B cell (primary cell): Measurements from ENCODE around the gene NDRG3. TPM values are rescaled to one million over a fixed set of nuclear protein-coding genes. Genes with fewer than 3 reads are reported as not detected.

Experiments used
- ATAC-seq: fragments of 200-7000 bp; cut with Tn5 transposase; one replicate; pipeline ENCODE4 v1.10.0; 2021; ENCODE audit warnings: low read depth, mild to moderate bottlenecking, moderate number of reproducible peaks, moderate library complexity
- CTCF ChIA-PET: fragments of 350-600 bp; sonication (Branson Sonifier 250); formaldehyde crosslinking; loops from one replicate; lab custom pipeline; 2021; ENCODE audit warnings: antibody characterized with exemption, inconsistent platforms; lab: Charles Lee
- POLR2A ChIA-PET: fragments of 350-600 bp; sonication (Branson Sonifier 250); formaldehyde crosslinking; loops from one replicate; lab custom pipeline; 2021; ENCODE audit warnings: antibody characterized with exemption; lab: Charles Lee
- DNase-seq: peaks from one replicate; pipeline ENCODE4 v3.0.0; 2013
- H2AFZ ChIP-seq: 2 replicates; pipeline ENCODE4 v1.6.1; 2012; ENCODE audit warnings: mild to moderate bottlenecking, low read depth, low read length; ENCODE audit not compliant: insufficient read depth, poor library complexity, severe bottlenecking
- H3K27ac ChIP-seq, 2 donors: 1 replicate in 1 of 2; 2 replicates in 1 of 2; pipeline ENCODE4 v1.5.1; 2012 to 2013; ENCODE audit warnings: low read length in 2 of 2, mild to moderate bottlenecking in 2 of 2, moderate library complexity in 1 of 2
- H3K27me3 ChIP-seq, 4 experiments: fragments of 200-600 bp in 1 of 4; sonication (generic) in 1 of 4; replicated peaks in 1 of 4; 1 replicate in 2 of 4; 2 replicates in 2 of 4; pipeline versions ENCODE4 v1.6.1 to v1.7.0; 2013 to 2016; ENCODE audit warnings: low read length in 3 of 4, mild to moderate bottlenecking in 2 of 4, mixed read lengths in 1 of 4, moderate library complexity in 1 of 4; ENCODE audit not compliant: insufficient read depth in 4 of 4, control insufficient read depth in 3 of 4; ENCODE audit errors: control extremely low read depth in 1 of 4
- H3K36me3 ChIP-seq, 2 experiments: replicated peaks in 1 of 2; 1 replicate in 1 of 2; 2 replicates in 1 of 2; pipeline versions ENCODE4 v1.6.1 to v1.7.1; 2013; ENCODE audit warnings: low read length in 1 of 2; ENCODE audit not compliant: insufficient read depth in 2 of 2, control insufficient read depth in 1 of 2; ENCODE audit errors: control extremely low read depth in 1 of 2, extremely low read depth in 1 of 2
- H3K4me1 ChIP-seq, 2 donors: fragments of 200-600 bp in 1 of 2; sonication (generic) in 1 of 2; 1 replicate in 1 of 2; 2 replicates in 1 of 2; pipeline versions ENCODE4 v1.5.1 to v1.6.1; 2013 to 2017; ENCODE audit warnings: low read length in 2 of 2; ENCODE audit not compliant: control insufficient read depth in 2 of 2, insufficient read depth in 2 of 2
- H3K4me2 ChIP-seq: replicated peaks from 2 replicates; pipeline ENCODE3; 2012; ENCODE audit warnings: mild to moderate bottlenecking, low read depth, low read length; ENCODE audit not compliant: poor library complexity, severe bottlenecking
- H3K4me3 ChIP-seq, 5 experiments: fragments of 200-600 bp in 1 of 5; sonication (generic) in 1 of 5; 1 replicate in 3 of 5; 2 replicates in 2 of 5; pipeline versions ENCODE4 v1.5.1 to v1.7.0; 2011 to 2016; ENCODE audit warnings: low read length in 4 of 5, mild to moderate bottlenecking in 4 of 5, low read depth in 2 of 5, control low read depth in 1 of 5, moderate library complexity in 1 of 5; ENCODE audit not compliant: insufficient read depth in 1 of 5; ENCODE audit errors: control extremely low read depth in 1 of 5, extremely low read depth in 1 of 5
- H3K79me2 ChIP-seq: fragments of 200-600 bp; sonication (generic); one replicate; pipeline ENCODE4 v1.6.0; 2016; ENCODE audit warnings: low read length; ENCODE audit not compliant: control insufficient read depth, insufficient read depth
- H3K9ac ChIP-seq: fragments of 200-600 bp; sonication (generic); 2 replicates; pipeline ENCODE4 v1.6.1; 2017; ENCODE audit warnings: mild to moderate bottlenecking, low read length, moderate library complexity
- H3K9me3 ChIP-seq, 3 donors: one replicate each; pipeline versions ENCODE4 v1.6.1 to v1.7.1; 2013; ENCODE audit warnings: low read length in 2 of 3; ENCODE audit not compliant: control insufficient read depth in 2 of 3, insufficient read depth in 1 of 3; ENCODE audit errors: control extremely low read depth in 1 of 3
- H4K20me1 ChIP-seq: 2 replicates; pipeline ENCODE4 v1.6.0; 2012; ENCODE audit warnings: mild to moderate bottlenecking, low read length; ENCODE audit not compliant: insufficient read depth, control insufficient read depth, poor library complexity, severe bottlenecking
- H3K27ac Mint-ChIP-seq: one replicate; pipeline ENCODE4 v1.8.0; 2021; ENCODE audit warnings: mixed read lengths
- H3K27me3 Mint-ChIP-seq: one replicate; pipeline ENCODE4 v1.8.0; 2021; ENCODE audit warnings: mixed read lengths
- H3K4me1 Mint-ChIP-seq: one replicate; pipeline ENCODE4 v1.8.0; 2021; ENCODE audit warnings: mixed read lengths
- H3K4me3 Mint-ChIP-seq: one replicate; pipeline ENCODE4 v1.8.0; 2021; ENCODE audit warnings: mixed read lengths
- H3K9me3 Mint-ChIP-seq: one replicate; pipeline ENCODE4 v1.8.0; 2022; ENCODE audit warnings: mixed read lengths; ENCODE audit not compliant: insufficient read depth
- CTCF ChIP-seq: fragments of 200-600 bp; IDR thresholded peaks from one replicate; pipeline ENCODE4 v1.8.0; 2022; ENCODE audit warnings: antibody characterized with exemption, mild to moderate bottlenecking
- EZH2 ChIP-seq: IDR thresholded peaks from 2 replicates; pipeline ENCODE4 v1.6.1; 2012; ENCODE audit warnings: borderline replicate concordance, low read depth, mild to moderate bottlenecking, moderate library complexity, low read length; ENCODE audit not compliant: insufficient read depth, poor library complexity, severe bottlenecking
- WGBS: methylation state at CpG from one replicate; pipeline ENCODE4 v1.1.5; 2013; ENCODE audit warnings: missing lambda C conversion rate; ENCODE audit not compliant: insufficient coverage; 5-methylcytosine and 5-hydroxymethylcytosine counted together
- intact Hi-C: fragments of 100-400 bp; cut with micrococcal nuclease; formaldehyde crosslinking; loops from one replicate; pipeline ENCODE4 v1.10.0; 2022
- polyA plus RNA-seq: library from polyadenylated mRNA; depleted of rRNA; stranded (reverse); fragments of >200 nt; gene quantifications from 2 replicates; pipeline ENCODE4 v1.2.3, GENCODE V29; 2012
- total RNA-seq, 2 donors: library from RNA; stranded (reverse); fragments of 120-200 nt in 1 of 2; gene quantifications; 1 replicate in 1 of 2; 2 replicates in 1 of 2; pipeline versions ENCODE4 v1.2.3 to v1.2.4, GENCODE V29; 2013 to 2022

Gene NDRG3
- total and polyA plus RNA-seq, 2 donors (not counting 1 experiment from before 2014, with no cell fraction given): 15.7 to 26.1 TPM

GRCh38 chr20:36624068-36624943 lies 121.6 kb downstream of the NDRG3 start:
- H3K27me3 Mint-ChIP-seq: no peaks in the 10 kb centered on the region
- Histone ChIP-seq H3K9ac (no peak overlapping the region), H4K20me1 (no peaks in the 10 kb centered on the region), H3K27me3 (no peaks in the 10 kb centered on the region), H3K36me3 (no peaks in the 10 kb centered on the region), H3K4me3 (no peak overlapping the region), H3K9me3 (no peaks in the 10 kb centered on the region), H3K27ac (no peak overlapping the region), H3K4me2 (no peak overlapping the region), H2AFZ (no peak overlapping the region), H3K79me2 (no peaks in the 10 kb centered on the region), H3K4me1 (peaks cover 0 to under 1% of the 10 kb centered on the region in 2 donors)
- no peak overlapping the region for H3K4me3 Mint-ChIP-seq
- peaks cover 1% of the 10 kb centered on the region for H3K4me1 Mint-ChIP-seq
- 90% methylated on average over 10 of the region's 14 CpGs for WGBS
- H3K27ac Mint-ChIP-seq: no peak overlapping the region
- ChIA-PET POLR2A (no interaction called here), CTCF (no interaction called here)
- TF ChIP-seq CTCF (no peak), EZH2 (no peak)
- no peak for DNase-seq
- intact Hi-C loops: no loop called here
- H3K9me3 Mint-ChIP-seq: no peaks in the 10 kb centered on the region
- ATAC-seq: no peak

GRCh38 chr20:36623444-36623843 lies 122.4 kb downstream of the NDRG3 start:
- Histone ChIP-seq H3K4me2 (no peak overlapping the region), H4K20me1 (no peaks in the 10 kb centered on the region), H3K9me3 (no peaks in the 10 kb centered on the region), H3K9ac (no peak overlapping the region), H3K36me3 (no peaks in the 10 kb centered on the region), H3K79me2 (no peaks in the 10 kb centered on the region), H3K4me3 (no peak overlapping the region), H2AFZ (no peak overlapping the region), H3K4me1 (no peaks in the 10 kb centered on the region), H3K27me3 (no peaks in the 10 kb centered on the region), H3K27ac (no peak overlapping the region)
- CTCF ChIA-PET: interaction anchor here (0.6 kb wide), 1 partner anchor 216 kb away, joined by 3 read pairs; no protein-coding TSS in a partner anchor
- 88% methylated on average over 1 of the region's 2 CpGs for WGBS
- DNase-seq: no peak
- Mint-ChIP-seq H3K9me3 (no peaks in the 10 kb centered on the region), H3K27ac (no peak overlapping the region), H3K27me3 (no peaks in the 10 kb centered on the region), H3K4me1 (no peaks in the 10 kb centered on the region), H3K4me3 (no peak overlapping the region)
- TF ChIP-seq EZH2: no peak
- TF ChIP-seq CTCF: no peak
- intact Hi-C loops: no loop called here
- POLR2A ChIA-PET: no interaction called here
- ATAC-seq: no peak
